ENCODE results near the gene OR4C16. TPM values are rescaled to one million over a fixed set of nuclear protein-coding genes. Genes with fewer than 3 reads are reported as not detected.

The OR4C16 gene
- total RNA-seq: not detected in 2 replicates

GRCh38 chr11:55571828-55572227 lies at the start of gene OR4C16:
Gene OR4C16 (plus strand): TSS chr11:55572128. CDS start chr11:55572128, 0 bp downstream.

GRCh38 chr11:55554169-55554568 lies 17.8 kb upstream of the OR4C16 start, which contains the start of gene OR4C15:
Gene OR4C15 (plus strand): TSS chr11:55554469. CDS start chr11:55554469, 0 bp downstream.

GRCh38 chr11:55607545-55607944 lies 35.6 kb downstream of the OR4C16 start, which contains the start of gene OR4C11:
Gene OR4C11 (minus strand): TSS chr11:55607645. CDS start chr11:55604373, 3,272 bp downstream.

Other genes with a start within 250 kb of the OR4C16 start
- not detected in 2 replicates for gene OR4A16, start 228.9 kb upstream of the OR4C16 start, total RNA-seq
- gene OR4A15, start 204.2 kb upstream of the OR4C16 start, total RNA-seq: not detected in 2 replicates
- gene OR4C15, start 17.7 kb upstream of the OR4C16 start, total RNA-seq: not detected in 2 replicates
- not detected in 2 replicates for gene OR4C11, start 35.5 kb downstream of the OR4C16 start, total RNA-seq
- not detected in 2 replicates for gene OR4P4, start 63.0 kb downstream of the OR4C16 start, total RNA-seq
- gene OR4S2, start 76.2 kb downstream of the OR4C16 start, total RNA-seq: not detected in 2 replicates
- gene OR4C6, start 90.1 kb downstream of the OR4C16 start, total RNA-seq: not detected in 2 replicates
- not detected in 2 replicates for gene OR5D13, start 201.3 kb downstream of the OR4C16 start, total RNA-seq
- gene OR5D14, start 223.4 kb downstream of the OR4C16 start, total RNA-seq: not detected in 2 replicates
- not detected in 2 replicates for gene OR5L1, start 239.2 kb downstream of the OR4C16 start, total RNA-seq
- gene OR5D18, start 247.5 kb downstream of the OR4C16 start, total RNA-seq: not detected in 2 replicates

Measured in nasal cavity respiratory epithelium epithelial cell of viscerocranial mucosa (primary cell).